GM23338 (cell line): Measurements from ENCODE around the gene ADAMTS14. TPM values are rescaled to one million over a fixed set of nuclear protein-coding genes. Genes with fewer than 3 reads are reported as not detected.

Experiments
- ATAC-seq: fragments of 200-7000 bp; cut with Tn5 transposase; 3 replicates; pipeline ENCODE4 v1.9.1; 2020
- DNase-seq: peaks from one replicate; pipeline ENCODE4 v3.0.0-alpha.2; 2015; ENCODE audit warnings: low spot score
- H2AFZ ChIP-seq: fragments of 200-600 bp; sonication (generic); 2 replicates; pipeline ENCODE4 v1.8.0; 2016; ENCODE audit warnings: antibody characterized with exemption, mild to moderate bottlenecking, moderate library complexity
- H3F3A ChIP-seq: fragments of 200-600 bp; sonication (generic); replicated peaks from 2 replicates; pipeline ENCODE4 v1.8.0; 2017; ENCODE audit warnings: antibody characterized with exemption, mixed run types, low read depth
- H3K27ac ChIP-seq: fragments of 200-600 bp; sonication (generic); 2 replicates; pipeline ENCODE4 v1.6.1; 2016; ENCODE audit warnings: low read depth
- H3K27me3 ChIP-seq: fragments of 200-600 bp; sonication (generic); 2 replicates; pipeline ENCODE4 v1.8.0; 2016; ENCODE audit warnings: mild to moderate bottlenecking, mixed run types, moderate library complexity; ENCODE audit not compliant: insufficient read depth
- H3K36me3 ChIP-seq: fragments of 200-600 bp; sonication (generic); 2 replicates; pipeline ENCODE4 v1.8.0; 2016; ENCODE audit warnings: mild to moderate bottlenecking; ENCODE audit not compliant: insufficient read depth
- H3K4me1 ChIP-seq: fragments of 200-600 bp; sonication (generic); 2 replicates; pipeline ENCODE4 v1.8.0; 2016; ENCODE audit warnings: mild to moderate bottlenecking, moderate library complexity; ENCODE audit not compliant: insufficient read depth
- H3K4me2 ChIP-seq: fragments of 200-600 bp; sonication (generic); 2 replicates; pipeline ENCODE4 v1.7.1; 2017; ENCODE audit warnings: mixed run types
- H3K4me3 ChIP-seq: fragments of 200-600 bp; sonication (generic); 2 replicates; pipeline ENCODE4 v1.6.1; 2016; ENCODE audit warnings: mixed run types
- H3K79me2 ChIP-seq: fragments of 200-600 bp; sonication (generic); replicated peaks from 2 replicates; pipeline ENCODE4 v1.8.0; 2017; ENCODE audit warnings: mild to moderate bottlenecking; ENCODE audit not compliant: insufficient read depth
- H3K9me2 ChIP-seq: fragments of 200-600 bp; sonication (generic); 2 replicates; pipeline ENCODE4 v1.8.0; 2017; ENCODE audit not compliant: insufficient read depth
- H4K20me1 ChIP-seq: fragments of 200-600 bp; sonication (generic); replicated peaks from 2 replicates; pipeline ENCODE4 v1.8.0; 2017; ENCODE audit warnings: mild to moderate bottlenecking; ENCODE audit not compliant: insufficient read depth
- H3K27ac Mint-ChIP-seq: 2 replicates; pipeline ENCODE4 v1.8.0; 2020; ENCODE audit warnings: inconsistent platforms, mild to moderate bottlenecking, moderate library complexity, mixed read lengths
- H3K27me3 Mint-ChIP-seq: 3 replicates; pipeline ENCODE4 v1.8.0; 2022; ENCODE audit warnings: low read depth, mild to moderate bottlenecking, moderate library complexity, mixed read lengths, inconsistent platforms; ENCODE audit not compliant: insufficient read depth, poor library complexity
- H3K36me3 Mint-ChIP-seq: 3 replicates; pipeline ENCODE4 v1.8.0; 2021; ENCODE audit warnings: low read depth, mild to moderate bottlenecking, inconsistent platforms, moderate library complexity, mixed read lengths
- H3K4me1 Mint-ChIP-seq: 3 replicates; pipeline ENCODE4 v1.8.0; 2020; ENCODE audit warnings: mild to moderate bottlenecking, inconsistent platforms, mixed read lengths
- H3K4me3 Mint-ChIP-seq: 3 replicates; pipeline ENCODE4 v1.8.0; 2021; ENCODE audit warnings: moderate library complexity, mild to moderate bottlenecking, inconsistent platforms, mixed read lengths
- H3K9me3 Mint-ChIP-seq: 3 replicates; pipeline ENCODE4 v1.8.0; 2020; ENCODE audit warnings: moderate library complexity, mild to moderate bottlenecking, inconsistent platforms, mixed read lengths
- CREB1 ChIP-seq: fragments of 250-450 bp; sonication (Bioruptor Pico); IDR thresholded peaks from 2 replicates; pipeline ENCODE4 v1.5.0; 2020; ENCODE audit warnings: low read depth, mild to moderate bottlenecking, moderate library complexity
- CTCF ChIP-seq, 2 experiments: fragments of 200-600 bp in 1 of 2; sonication (generic) in 1 of 2; conservative IDR thresholded peaks; 2 replicates each; pipeline versions ENCODE4 v1.5.1 to v1.6.1; 2016 to 2017; ENCODE audit warnings: antibody characterized with exemption in 2 of 2, low read depth in 2 of 2, mild to moderate bottlenecking in 2 of 2, moderate library complexity in 1 of 2
- ETS1 ChIP-seq: IDR thresholded peaks from 2 replicates; pipeline ENCODE4 v1.6.1; 2016; ENCODE audit warnings: antibody characterized with exemption
- EZH2 ChIP-seq: fragments of 200-600 bp; sonication (generic); IDR thresholded peaks from one replicate; pipeline ENCODE4 v1.8.0; 2017; ENCODE audit warnings: antibody characterized with exemption, mild to moderate bottlenecking, low read depth; ENCODE audit not compliant: unreplicated experiment
- EZH2phosphoT487 ChIP-seq: fragments of 200-600 bp; sonication (generic); IDR thresholded peaks from one replicate; pipeline ENCODE4 v1.8.1; 2018; ENCODE audit warnings: antibody characterized with exemption; ENCODE audit not compliant: unreplicated experiment
- JUNB ChIP-seq: IDR thresholded peaks from one replicate; pipeline ENCODE4 v1.6.1; 2016; ENCODE audit warnings: antibody characterized with exemption; ENCODE audit not compliant: unreplicated experiment
- NANOG ChIP-seq: IDR thresholded peaks from 2 replicates; pipeline ENCODE4 v1.6.1; 2016; ENCODE audit warnings: antibody characterized with exemption, borderline replicate concordance
- POLR2AphosphoS5 ChIP-seq: IDR thresholded peaks from 2 replicates; pipeline ENCODE4 v1.6.1; 2016; ENCODE audit warnings: antibody characterized with exemption, low read depth
- REST ChIP-seq: IDR thresholded peaks from one replicate; pipeline ENCODE4 v1.6.1; 2018; ENCODE audit warnings: antibody characterized with exemption; ENCODE audit not compliant: unreplicated experiment
- STAT1 ChIP-seq: IDR thresholded peaks from one replicate; pipeline ENCODE4 v1.6.1; 2016; ENCODE audit warnings: antibody characterized with exemption; ENCODE audit not compliant: unreplicated experiment
- ZNF114 ChIP-seq: fragments of 250-450 bp; sonication (Bioruptor Pico); IDR thresholded peaks from 2 replicates; pipeline ENCODE4 v1.5.0; 2020; ENCODE audit warnings: mild to moderate bottlenecking, moderate library complexity
- ZNF331 ChIP-seq: fragments of 250-450 bp; sonication (Bioruptor Pico); IDR thresholded peaks from 2 replicates; pipeline ENCODE4 v1.5.0; 2020; ENCODE audit warnings: low read depth, mild to moderate bottlenecking, moderate library complexity
- ZNF462 ChIP-seq: fragments of 250-450 bp; sonication (Bioruptor Pico); IDR thresholded peaks from 2 replicates; pipeline ENCODE4 v1.5.0; 2020; ENCODE audit warnings: mild to moderate bottlenecking, moderate library complexity
- polyA plus RNA-seq: library from polyadenylated mRNA; unstranded; fragments of >200 nt; fragmentation: Nextera tagmentation; extraction: Ambion mirVana; gene quantifications from 2 replicates; pipeline ENCODE4 v1.2.1, GENCODE V29; 2016
- total RNA-seq: library from RNA; depleted of rRNA; stranded (reverse); fragments of >200 nt; shearing (Covaris generic); gene quantifications from 2 replicates; pipeline ENCODE4 v1.2.3, GENCODE V29; 2014

Gene ADAMTS14
- total and polyA plus RNA-seq, 2 experiments from 2014 or later: 1.9 to 2.1 TPM

GRCh38 chr10:70629338-70629737 is 43.0 kb upstream of the ADAMTS14 start:
- no peak overlapping the region for H2AFZ ChIP-seq
- no peak for ATAC-seq

More at GRCh38 chr10:70629338-70629737, 43.0 kb upstream of the ADAMTS14 start:
- Histone ChIP-seq H3K27ac (no peak overlapping the region), H3K4me3 (no peak overlapping the region), H3K27me3 (no peaks in the 10 kb centered on the region), H3K36me3 (no peaks in the 10 kb centered on the region; the same call in 1 of the 2 replicates), H3K79me2 (no peaks in the 10 kb centered on the region), H3K9me2 (peaks cover 10% of the 10 kb centered on the region), H3K4me1 (peaks cover 21% of the 10 kb centered on the region), H4K20me1 (no peaks in the 10 kb centered on the region), H3K4me2 (no peak overlapping the region), H3F3A (peaks cover 7% of the 10 kb centered on the region; the same call in 1 of the 2 replicates)
- DNase-seq: no peak
- peaks cover 20% of the 10 kb centered on the region for H3K36me3 Mint-ChIP-seq
- peaks cover 36% of the 10 kb centered on the region for H3K9me3 Mint-ChIP-seq
- peaks cover 17% of the 10 kb centered on the region for H3K27me3 Mint-ChIP-seq
- H3K4me1 Mint-ChIP-seq: peaks cover 20% of the 10 kb centered on the region
- H3K27ac Mint-ChIP-seq: no peak overlapping the region
- TF ChIP-seq ZNF114 (CRISPR knock-in tag) (no peak), NANOG (no peak), POLR2AphosphoS5 (no peak), REST (no peak), ZNF462 (CRISPR knock-in tag) (no peak), EZH2phosphoT487 (no peak), JUNB (no peak), CREB1 (CRISPR knock-in tag) (no peak), CTCF (conservative IDR thresholded peaks at IDR 0.05; ENCODE audit: low read depth in 2 of 2) (no peak), ETS1 (no peak), ZNF331 (CRISPR knock-in tag) (no peak), STAT1 (no peak), EZH2 (no peak)
- H3K4me3 Mint-ChIP-seq: no peak overlapping the region
